ENCODE results near the gene TATDN2.

The TATDN2 gene

GRCh38 chr3:10284496-10284895 lies 36.2 kb downstream of the TATDN2 start:
- ATAC-seq (ENCODE audit: low read depth) (no peak), DNase-seq (ENCODE audit: low spot score) (no peak)
- Histone ChIP-seq H3K4me1 (ENCODE audit: insufficient read depth, poor library complexity, severe bottlenecking) (no peaks in the 10 kb centered on the region), H3K27me3 (ENCODE audit: insufficient read depth, poor library complexity, severe bottlenecking) (no peaks in the 10 kb centered on the region), H3K27ac (ENCODE audit: poor library complexity, severe bottlenecking) (no peak overlapping the region), H3K9me3 (ENCODE audit: severe bottlenecking) (no peaks in the 10 kb centered on the region), H3K36me3 (ENCODE audit: low read depth) (peaks cover 31% of the 10 kb centered on the region), H3K4me3 (ENCODE audit: severe bottlenecking) (no peak overlapping the region)
- TF ChIP-seq, protein P1, sequence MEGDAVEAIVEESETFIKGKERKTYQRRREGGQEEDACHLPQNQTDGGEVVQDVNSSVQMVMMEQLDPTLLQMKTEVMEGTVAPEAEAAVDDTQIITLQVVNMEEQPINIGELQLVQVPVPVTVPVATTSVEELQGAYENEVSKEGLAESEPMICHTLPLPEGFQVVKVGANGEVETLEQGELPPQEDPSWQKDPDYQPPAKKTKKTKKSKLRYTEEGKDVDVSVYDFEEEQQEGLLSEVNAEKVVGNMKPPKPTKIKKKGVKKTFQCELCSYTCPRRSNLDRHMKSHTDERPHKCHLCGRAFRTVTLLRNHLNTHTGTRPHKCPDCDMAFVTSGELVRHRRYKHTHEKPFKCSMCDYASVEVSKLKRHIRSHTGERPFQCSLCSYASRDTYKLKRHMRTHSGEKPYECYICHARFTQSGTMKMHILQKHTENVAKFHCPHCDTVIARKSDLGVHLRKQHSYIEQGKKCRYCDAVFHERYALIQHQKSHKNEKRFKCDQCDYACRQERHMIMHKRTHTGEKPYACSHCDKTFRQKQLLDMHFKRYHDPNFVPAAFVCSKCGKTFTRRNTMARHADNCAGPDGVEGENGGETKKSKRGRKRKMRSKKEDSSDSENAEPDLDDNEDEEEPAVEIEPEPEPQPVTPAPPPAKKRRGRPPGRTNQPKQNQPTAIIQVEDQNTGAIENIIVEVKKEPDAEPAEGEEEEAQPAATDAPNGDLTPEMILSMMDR (IDR thresholded peaks at IDR 0.05; ENCODE audit: poor library complexity, severe bottlenecking), result no peak

DNA sequence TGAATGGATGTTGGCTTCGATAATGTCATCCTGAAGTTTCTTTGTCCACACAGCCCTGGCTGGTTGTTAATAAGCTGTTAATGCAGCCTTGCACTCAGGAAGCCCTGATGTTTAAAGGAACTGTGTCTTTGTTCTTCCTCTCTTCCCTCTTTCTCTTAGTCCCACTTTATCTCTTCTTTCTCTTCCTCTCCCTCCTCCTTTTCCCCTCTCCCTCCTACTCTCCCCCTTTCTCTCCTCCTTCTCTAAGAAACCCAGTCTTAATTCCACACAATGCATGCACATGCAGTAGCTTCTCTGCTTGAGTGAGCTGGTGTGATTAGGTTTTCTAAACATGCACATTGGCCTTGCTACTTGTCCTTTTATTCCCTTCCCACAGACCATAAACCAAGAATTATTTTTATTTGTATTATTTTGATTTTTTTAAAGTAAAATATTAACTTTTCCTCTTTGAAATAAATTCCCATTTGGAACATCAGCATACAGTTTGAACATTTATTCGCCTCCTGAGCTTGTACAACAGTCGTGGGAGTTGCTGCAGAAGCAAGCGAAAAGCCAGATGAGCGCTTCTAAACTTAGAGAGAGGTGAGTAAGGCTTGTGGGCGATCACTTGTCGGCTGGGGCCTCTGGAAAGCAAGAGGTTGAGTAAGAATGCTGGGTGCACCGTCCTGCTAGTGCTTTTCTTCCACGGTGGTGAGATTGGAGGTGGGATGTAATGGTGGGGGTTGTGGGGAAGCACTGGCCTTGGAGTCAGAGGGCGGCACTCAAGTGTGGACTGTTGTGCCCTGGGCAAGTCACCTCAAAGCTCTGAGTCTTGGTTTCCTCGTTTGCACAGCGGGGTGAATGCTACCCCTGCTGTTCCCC lies 37.2 kb downstream of the TATDN2 start:
- Histone ChIP-seq H3K36me3 (ENCODE audit: low read depth) (peaks cover 21% of the 10 kb centered on the region), H3K27ac (ENCODE audit: poor library complexity, severe bottlenecking) (no peak overlapping the region), H3K4me3 (ENCODE audit: severe bottlenecking) (no peak overlapping the region), H3K27me3 (ENCODE audit: insufficient read depth, poor library complexity, severe bottlenecking) (no peaks in the 10 kb centered on the region), H3K9me3 (ENCODE audit: severe bottlenecking) (no peaks in the 10 kb centered on the region), H3K4me1 (ENCODE audit: insufficient read depth, poor library complexity, severe bottlenecking) (no peaks in the 10 kb centered on the region)
- ATAC-seq (ENCODE audit: low read depth) (no peak), DNase-seq (ENCODE audit: low spot score) (no peak)
- TF ChIP-seq, protein P1 (IDR thresholded peaks at IDR 0.05; ENCODE audit: poor library complexity, severe bottlenecking), result no peak

DNA sequence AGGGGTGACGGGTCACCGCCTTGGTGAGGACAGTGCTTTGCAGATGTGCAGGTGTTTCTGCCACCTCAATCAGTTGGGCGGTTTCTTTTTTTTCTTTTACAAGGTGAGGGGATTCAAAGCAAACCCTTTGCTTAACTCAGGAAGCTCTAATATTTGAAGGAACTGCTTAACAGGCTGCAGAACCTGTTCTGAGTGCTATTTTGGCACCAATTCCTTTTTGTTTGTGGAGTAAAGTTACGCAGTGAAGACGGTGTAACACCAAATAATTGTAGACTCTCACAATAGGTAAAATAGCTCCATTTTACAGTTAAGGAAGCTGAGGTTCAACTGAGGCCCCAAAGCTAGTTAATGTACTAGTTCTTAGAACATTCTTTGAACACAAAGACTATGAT lies 37.9 kb downstream of the TATDN2 start:
- no peak for ATAC-seq (ENCODE audit: low read depth)
- Histone ChIP-seq H3K36me3 (ENCODE audit: low read depth) (peaks cover 16% of the 10 kb centered on the region), H3K4me1 (ENCODE audit: insufficient read depth, poor library complexity, severe bottlenecking) (no peaks in the 10 kb centered on the region), H3K27ac (ENCODE audit: poor library complexity, severe bottlenecking) (no peak overlapping the region), H3K27me3 (ENCODE audit: insufficient read depth, poor library complexity, severe bottlenecking) (no peaks in the 10 kb centered on the region), H3K9me3 (ENCODE audit: severe bottlenecking) (no peaks in the 10 kb centered on the region), H3K4me3 (ENCODE audit: severe bottlenecking) (no peak overlapping the region)
- TF ChIP-seq, protein P1 (IDR thresholded peaks at IDR 0.05; ENCODE audit: poor library complexity, severe bottlenecking), result no peak
- DNase-seq (ENCODE audit: low spot score), result peak; percentile 18

GRCh38 chr3:10286596-10287295 lies 38.5 kb downstream of the TATDN2 start:
- no peaks in the 10 kb centered on the region for H3K27me3 ChIP-seq (ENCODE audit: insufficient read depth, poor library complexity, severe bottlenecking)
- H3K27ac ChIP-seq (ENCODE audit: poor library complexity, severe bottlenecking), result no peak overlapping the region
- TF ChIP-seq, protein P1 (IDR thresholded peaks at IDR 0.05; ENCODE audit: poor library complexity, severe bottlenecking), result no peak
- no peaks in the 10 kb centered on the region for H3K9me3 ChIP-seq (ENCODE audit: severe bottlenecking)
- H3K4me3 ChIP-seq (ENCODE audit: severe bottlenecking), result no peak overlapping the region
- no peaks in the 10 kb centered on the region for H3K4me1 ChIP-seq (ENCODE audit: insufficient read depth, poor library complexity, severe bottlenecking)
- ATAC-seq (ENCODE audit: low read depth), result no peak
- peak; percentile 35 for DNase-seq (ENCODE audit: low spot score)
- H3K36me3 ChIP-seq (ENCODE audit: low read depth), result peaks cover 16% of the 10 kb centered on the region
